ENCODE measurements around the gene SOX6. TPM values are rescaled to one million over a fixed set of nuclear protein-coding genes. Genes with fewer than 3 reads are reported as not detected.
"Not testable (repeated sequence)": the region's sequence is repeated elsewhere in the genome, so short reads cannot be mapped to it uniquely, and the experiment has no call there.

SOX6 gene
- total and polyA plus RNA-seq, 8 donors: 5.1 to 23.0 (median 18.7) TPM

DNA sequence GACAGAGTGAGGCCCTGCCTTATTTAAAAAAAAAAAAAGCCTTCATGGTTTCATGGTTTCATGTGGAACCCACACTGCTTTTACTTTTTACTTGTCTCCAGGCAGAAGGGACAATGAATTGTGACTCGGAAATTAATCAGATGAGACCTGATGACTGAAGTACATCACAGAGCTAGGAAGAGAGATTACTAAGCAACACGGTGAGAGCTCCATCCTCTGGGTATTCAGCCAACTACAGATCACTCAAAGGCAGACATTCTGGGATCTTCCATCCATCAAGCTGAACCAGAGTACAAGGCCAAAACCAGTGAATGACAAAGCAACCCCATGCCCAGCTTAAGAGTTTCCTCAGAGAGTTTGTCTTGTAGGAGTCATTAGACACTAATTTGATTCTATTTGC lies 433.2 kb downstream of the SOX6 start:
- DNase-seq (no peak), ATAC-seq (peak in 1 of 4 donors; percentile 23), FAIRE-seq (no peak)
- Histone ChIP-seq H3K4me1 (no peaks in the 10 kb centered on the region), H3K9me3 (no peaks in the 10 kb centered on the region), H3K36me3 (no peaks in the 10 kb centered on the region), H3K27ac (no peak overlapping the region), H3K4me3 (no peak overlapping the region), H3K27me3 (no peaks in the 10 kb centered on the region)
- WGBS, 2 donors: 72 to 73% methylated on average over 2 of the region's 2 CpGs
- intact Hi-C loops (cut with DNase I): no loop called here
- TF ChIP-seq, protein P1, sequence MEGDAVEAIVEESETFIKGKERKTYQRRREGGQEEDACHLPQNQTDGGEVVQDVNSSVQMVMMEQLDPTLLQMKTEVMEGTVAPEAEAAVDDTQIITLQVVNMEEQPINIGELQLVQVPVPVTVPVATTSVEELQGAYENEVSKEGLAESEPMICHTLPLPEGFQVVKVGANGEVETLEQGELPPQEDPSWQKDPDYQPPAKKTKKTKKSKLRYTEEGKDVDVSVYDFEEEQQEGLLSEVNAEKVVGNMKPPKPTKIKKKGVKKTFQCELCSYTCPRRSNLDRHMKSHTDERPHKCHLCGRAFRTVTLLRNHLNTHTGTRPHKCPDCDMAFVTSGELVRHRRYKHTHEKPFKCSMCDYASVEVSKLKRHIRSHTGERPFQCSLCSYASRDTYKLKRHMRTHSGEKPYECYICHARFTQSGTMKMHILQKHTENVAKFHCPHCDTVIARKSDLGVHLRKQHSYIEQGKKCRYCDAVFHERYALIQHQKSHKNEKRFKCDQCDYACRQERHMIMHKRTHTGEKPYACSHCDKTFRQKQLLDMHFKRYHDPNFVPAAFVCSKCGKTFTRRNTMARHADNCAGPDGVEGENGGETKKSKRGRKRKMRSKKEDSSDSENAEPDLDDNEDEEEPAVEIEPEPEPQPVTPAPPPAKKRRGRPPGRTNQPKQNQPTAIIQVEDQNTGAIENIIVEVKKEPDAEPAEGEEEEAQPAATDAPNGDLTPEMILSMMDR (IDR thresholded peaks at IDR 0.05): no peak

GRCh38 chr11:15922745-15923144 lies 433.6 kb downstream of the SOX6 start:
- intact Hi-C loops (cut with DNase I); H3K4me3 ChIP-seq; H3K27me3 ChIP-seq; DNase-seq; ATAC-seq; FAIRE-seq; H3K9me3 ChIP-seq; H3K27ac ChIP-seq; H3K4me1 ChIP-seq; H3K36me3 ChIP-seq: not testable (repeated sequence)
- 85 to 90% methylated on average over 6 of the region's 6 CpGs for WGBS, 2 donors

- ATAC-seq (peak in 1 of 4 donors; percentile 22), FAIRE-seq (no peak), DNase-seq (no peak)
- H3K36me3 ChIP-seq: no peaks in the 10 kb centered on the region
- no peaks in the 10 kb centered on the region for H3K4me1 ChIP-seq
- TF ChIP-seq, protein P1 (IDR thresholded peaks at IDR 0.05): no peak
- intact Hi-C loops (cut with DNase I): no loop called here
- no peak overlapping the region for H3K4me3 ChIP-seq
- no peaks in the 10 kb centered on the region for H3K27me3 ChIP-seq
- 75 to 84% methylated on average over 6 of the region's 6 CpGs for WGBS, 2 donors
- no peak overlapping the region for H3K27ac ChIP-seq
- no peaks in the 10 kb centered on the region for H3K9me3 ChIP-seq
These were observed 435.3 kb downstream of the SOX6 start for GRCh38 chr11:15920856-15921629.

GRCh38 chr11:15918674-15919073 lies 437.7 kb downstream of the SOX6 start:
- DNase-seq: no peak
- no peak for ATAC-seq
- H3K4me1 ChIP-seq: no peaks in the 10 kb centered on the region
- intact Hi-C loops (cut with DNase I): no loop called here
- H3K27ac ChIP-seq: no peak overlapping the region
- WGBS, 2 donors: 50 to 66% methylated on average over 1 of the region's 1 CpG
- H3K9me3 ChIP-seq: no peaks in the 10 kb centered on the region
- FAIRE-seq: no peak
- TF ChIP-seq, protein P1 (IDR thresholded peaks at IDR 0.05): no peak
- no peak overlapping the region for H3K4me3 ChIP-seq
- H3K36me3 ChIP-seq: no peaks in the 10 kb centered on the region
- H3K27me3 ChIP-seq: no peaks in the 10 kb centered on the region

GRCh38 chr11:15918212-15918611 lies 438.1 kb downstream of the SOX6 start:
- ATAC-seq (peak in 3 of 4 donors; percentile 20 to 67 (median 65)), DNase-seq (no peak), FAIRE-seq (no peak)
- no peaks in the 10 kb centered on the region for H3K27me3 ChIP-seq
- H3K9me3 ChIP-seq: no peaks in the 10 kb centered on the region
- 66 to 74% methylated on average over 2 of the region's 2 CpGs for WGBS, 2 donors
- TF ChIP-seq, protein P1 (IDR thresholded peaks at IDR 0.05): no peak
- H3K36me3 ChIP-seq: no peaks in the 10 kb centered on the region
- no peaks in the 10 kb centered on the region for H3K4me1 ChIP-seq
- intact Hi-C loops (cut with DNase I): no loop called here
- H3K27ac ChIP-seq: no peak overlapping the region
- no peak overlapping the region for H3K4me3 ChIP-seq

Measured in pancreas (tissue), 10 donors.